H1 (cell line): ENCODE measurements around the gene KLHL29. TPM values are rescaled to one million over a fixed set of nuclear protein-coding genes. Genes with fewer than 3 reads are reported as not detected.

Experiments used
- CTCF ChIA-PET: fragments of 300-600 bp; sonication (Branson Sonifier 250); formaldehyde crosslinking; loops from one replicate; lab custom pipeline; 2021; ENCODE audit not compliant: partially characterized antibody; lab: Charles Lee
- POLR2A ChIA-PET: fragments of 300-600 bp; sonication (Branson Sonifier 250); formaldehyde crosslinking; loops from one replicate; lab custom pipeline; 2021; ENCODE audit warnings: inconsistent platforms; ENCODE audit not compliant: partially characterized antibody; lab: Charles Lee
- DNase-seq, 2 experiments: peaks; one replicate each; pipeline versions ENCODE4 v3.0.0 to v3.0.0-alpha.2; 2010 to 2022; ENCODE audit warnings: low spot score in 2 of 2, low read depth in 1 of 2, mixed read lengths in 1 of 2
- FAIRE-seq: peaks from 2 replicates; lab custom pipeline; 2011; peaks lifted over from hg19 to GRCh38; lab: Jason Lieb, UNC
- H2AFZ ChIP-seq: 2 replicates; pipeline ENCODE4 v1.8.1; 2012; ENCODE audit warnings: low read length, inconsistent platforms
- H2AK5ac ChIP-seq: 2 replicates; pipeline ENCODE4 v1.6.1; 2013; ENCODE audit warnings: low read depth, low read length
- H2BK120ac ChIP-seq: replicated peaks from 2 replicates; pipeline ENCODE3; 2013; ENCODE audit warnings: low read depth, low read length, inconsistent platforms
- H2BK12ac ChIP-seq: 2 replicates; pipeline ENCODE4 v1.6.1; 2013; ENCODE audit warnings: low read depth, low read length
- H2BK15ac ChIP-seq: 2 replicates; pipeline ENCODE4 v1.6.1; 2013; ENCODE audit warnings: low read length
- H2BK20ac ChIP-seq: 2 replicates; pipeline ENCODE4 v1.6.1; 2013; ENCODE audit warnings: low read length
- H2BK5ac ChIP-seq: 2 replicates; pipeline ENCODE4 v1.6.1; 2013; ENCODE audit warnings: low read depth, low read length
- H3K14ac ChIP-seq: 2 replicates; pipeline ENCODE4 v1.6.1; 2013; ENCODE audit warnings: inconsistent platforms; ENCODE audit not compliant: insufficient read length
- H3K18ac ChIP-seq: 2 replicates; pipeline ENCODE4 v1.6.1; 2013; ENCODE audit warnings: low read length; ENCODE audit errors: extremely low read depth
- H3K23ac ChIP-seq: 2 replicates; pipeline ENCODE4 v1.6.1; 2013; ENCODE audit warnings: inconsistent platforms; ENCODE audit not compliant: insufficient read length
- H3K23me2 ChIP-seq: 2 replicates; pipeline ENCODE4 v1.6.1; 2013; ENCODE audit warnings: low read depth, low read length
- H3K27ac ChIP-seq: 2 replicates; pipeline ENCODE4 v1.6.1; 2011; ENCODE audit warnings: low read depth, low read length, inconsistent platforms
- H3K27me3 ChIP-seq, 4 experiments: replicated peaks in 1 of 4; 1 replicate in 1 of 4; 2 replicates in 3 of 4; pipeline versions ENCODE4 v1.6.1 to v1.8.1; 2011 to 2013; ENCODE audit warnings: low read length in 3 of 4, mild to moderate bottlenecking in 3 of 4, inconsistent platforms in 2 of 4, mixed read lengths in 2 of 4, moderate library complexity in 1 of 4; ENCODE audit not compliant: control insufficient read depth in 3 of 4, insufficient read depth in 3 of 4; ENCODE audit errors: extremely low read depth in 1 of 4
- H3K36me3 ChIP-seq, 4 experiments: 2 replicates each; pipeline versions ENCODE4 v1.6.1 to v1.8.1; 2011 to 2013; ENCODE audit warnings: mild to moderate bottlenecking in 4 of 4, low read length in 3 of 4, moderate library complexity in 2 of 4, control low read depth in 1 of 4, inconsistent platforms in 1 of 4; ENCODE audit not compliant: insufficient read depth in 4 of 4, control insufficient read depth in 2 of 4
- H3K4ac ChIP-seq: replicated peaks from 2 replicates; pipeline ENCODE3; 2013; ENCODE audit warnings: low read length, low read depth, mixed read lengths, inconsistent platforms; ENCODE audit not compliant: insufficient read length
- H3K4me1 ChIP-seq, 4 experiments: replicated peaks in 1 of 4; 1 replicate in 1 of 4; 2 replicates in 3 of 4; pipeline versions ENCODE4 v1.6.1 to v1.8.1; 2011 to 2013; ENCODE audit warnings: low read length in 3 of 4, inconsistent platforms in 2 of 4, mixed read lengths in 1 of 4; ENCODE audit not compliant: insufficient read depth in 4 of 4, control insufficient read depth in 3 of 4
- H3K4me2 ChIP-seq, 2 experiments: 2 replicates each; pipeline versions ENCODE4 v1.6.1 to v1.8.1; 2011 to 2013; ENCODE audit warnings: low read depth in 2 of 2, low read length in 2 of 2, control low read depth in 1 of 2, inconsistent platforms in 1 of 2, mild to moderate bottlenecking in 1 of 2; ENCODE audit not compliant: insufficient read depth in 1 of 2
- H3K4me3 ChIP-seq, 4 experiments: fragments of 200-600, 300-600 bp in 1 of 4; sonication (generic), shearing (Covaris generic), sonication (Bioruptor Twin) in 1 of 4; 2 replicates each; pipeline versions ENCODE4 v1.5.1 to v1.8.1; 2011 to 2016; ENCODE audit warnings: low read length in 4 of 4, low read depth in 3 of 4, control low read depth in 2 of 4, inconsistent platforms in 2 of 4, mild to moderate bottlenecking in 2 of 4, mixed read lengths in 1 of 4, moderate library complexity in 1 of 4; ENCODE audit not compliant: insufficient read depth in 2 of 4; ENCODE audit errors: extremely low read depth in 1 of 4
- H3K56ac ChIP-seq: replicated peaks from 2 replicates; pipeline ENCODE3; 2013; ENCODE audit warnings: low read depth, mild to moderate bottlenecking, mixed read lengths, low read length, inconsistent platforms; ENCODE audit not compliant: insufficient read length
- H3K79me1 ChIP-seq: 2 replicates; pipeline ENCODE4 v1.6.1; 2013; ENCODE audit warnings: low read depth, low read length, control low read depth
- H3K79me2 ChIP-seq, 2 experiments: 2 replicates each; pipeline versions ENCODE4 v1.6.1 to v1.8.1; 2012 to 2013; ENCODE audit warnings: low read length in 2 of 2, mild to moderate bottlenecking in 2 of 2, inconsistent platforms in 1 of 2; ENCODE audit not compliant: insufficient read depth in 2 of 2, control insufficient read depth in 1 of 2
- H3K9ac ChIP-seq, 4 experiments: replicated peaks in 1 of 4; 1 replicate in 1 of 4; 2 replicates in 3 of 4; pipeline versions ENCODE4 v1.6.1 to v1.8.1; 2011 to 2013; ENCODE audit warnings: low read depth in 3 of 4, low read length in 3 of 4, control low read depth in 2 of 4, mild to moderate bottlenecking in 2 of 4, moderate library complexity in 2 of 4, inconsistent platforms in 1 of 4; ENCODE audit errors: extremely low read depth in 1 of 4
- H3K9me3 ChIP-seq, 2 experiments: 2 replicates each; pipeline versions ENCODE4 v1.6.1 to v1.8.1; 2012 to 2013; ENCODE audit warnings: mild to moderate bottlenecking in 2 of 2, moderate library complexity in 2 of 2, control low read depth in 1 of 2, inconsistent platforms in 1 of 2, low read depth in 1 of 2, low read length in 1 of 2, mixed read lengths in 1 of 2; ENCODE audit not compliant: insufficient read depth in 2 of 2
- H4K20me1 ChIP-seq, 2 experiments: replicated peaks in 1 of 2; 2 replicates each; pipeline versions ENCODE3 to v1.8.1; 2011 to 2013; ENCODE audit warnings: inconsistent platforms in 2 of 2, low read length in 2 of 2, mild to moderate bottlenecking in 1 of 2; ENCODE audit not compliant: insufficient read depth in 2 of 2, control insufficient read depth in 1 of 2
- H4K5ac ChIP-seq: 2 replicates; pipeline ENCODE4 v1.6.1; 2013; ENCODE audit warnings: low read length, low read depth, mixed read lengths, inconsistent platforms; ENCODE audit not compliant: insufficient read length
- H4K8ac ChIP-seq: 2 replicates; pipeline ENCODE4 v1.8.0; 2013; ENCODE audit warnings: mild to moderate bottlenecking, moderate library complexity, low read length, inconsistent platforms; ENCODE audit not compliant: insufficient read depth; ENCODE audit errors: extremely low read depth
- H4K91ac ChIP-seq: replicated peaks from 2 replicates; pipeline ENCODE3; 2013; ENCODE audit warnings: low read length, mixed read lengths, inconsistent platforms; ENCODE audit not compliant: insufficient read length
- EP300 ChIP-seq, 2 experiments: IDR thresholded peaks; 1 replicate in 1 of 2; 2 replicates in 1 of 2; pipeline ENCODE4 v1.6.1; 2011 to 2012; ENCODE audit warnings: low read depth in 2 of 2, low read length in 2 of 2, mild to moderate bottlenecking in 2 of 2, borderline replicate concordance in 1 of 2, inconsistent platforms in 1 of 2, moderate library complexity in 1 of 2
- EZH2 ChIP-seq: fragments of 200-600 bp; sonication (generic); IDR thresholded peaks from 2 replicates; pipeline ENCODE4 v1.7.1; 2012; ENCODE audit warnings: low read depth, mild to moderate bottlenecking, moderate library complexity, low read length, inconsistent platforms; ENCODE audit not compliant: severe bottlenecking
- GABPA ChIP-seq: IDR thresholded peaks from 2 replicates; pipeline ENCODE4 v1.6.1; 2011; ENCODE audit warnings: mild to moderate bottlenecking, low read length, moderate library complexity, borderline replicate concordance; ENCODE audit not compliant: insufficient read depth
- HDAC6 ChIP-seq: IDR thresholded peaks from one replicate; pipeline ENCODE4 v1.7.1; 2012; ENCODE audit warnings: low read depth, mild to moderate bottlenecking, inconsistent platforms, low read length, moderate library complexity
- KDM5A ChIP-seq: fragments of 200-600 bp; IDR thresholded peaks from 2 replicates; pipeline ENCODE4 v1.7.1; 2012; ENCODE audit warnings: mild to moderate bottlenecking, low read length, inconsistent platforms, mixed read lengths
- MAFK ChIP-seq: IDR thresholded peaks from 2 replicates; pipeline ENCODE4 v1.6.1; 2012; ENCODE audit warnings: low read depth, mild to moderate bottlenecking, improper control_type of control experiment, low read length
- SAP30 ChIP-seq: fragments of 300-600 bp; sonication (generic); IDR thresholded peaks from 2 replicates; pipeline ENCODE4 v1.7.1; 2012; ENCODE audit warnings: low read length, moderate library complexity, mild to moderate bottlenecking, inconsistent platforms; ENCODE audit not compliant: insufficient read depth, insufficient replicate concordance
- SIN3A ChIP-seq, 2 experiments: IDR thresholded peaks in 1 of 2; conservative IDR thresholded peaks in 1 of 2; 2 replicates each; pipeline ENCODE4 v1.6.1; 2011 to 2012; ENCODE audit warnings: low read length in 2 of 2, improper control_type of control experiment in 1 of 2, low read depth in 1 of 2, mild to moderate bottlenecking in 1 of 2
- SIX5 ChIP-seq: IDR thresholded peaks from 2 replicates; pipeline ENCODE4 v1.6.1; 2011; ENCODE audit warnings: mild to moderate bottlenecking, low read depth, low read length
- WGBS, 2 experiments: shearing (Covaris generic) in 1 of 2; methylation state at CpG; one replicate each; pipeline versions ENCODE4 v1.1.6 to v1.1.7; 2013 to 2015; ENCODE audit warnings: low lambda C conversion rate in 2 of 2, mixed read lengths in 2 of 2, inconsistent platforms in 1 of 2, low coverage in 1 of 2, missing lambda C conversion rate in 1 of 2; ENCODE audit not compliant: insufficient replicate concordance in 2 of 2, insufficient coverage in 1 of 2, insufficient read length in 1 of 2; ENCODE audit errors: extremely low coverage in 1 of 2, missing lambda C conversion rate in 1 of 2; 5-methylcytosine and 5-hydroxymethylcytosine counted together
- polyA plus RNA-seq, 7 experiments: library from polyadenylated mRNA; depleted of rRNA in 3 of 7; stranded (reverse) in 5 of 7; unstranded in 2 of 7; fragments of >200 nt in 5 of 7; fragments of 200-250 nt in 2 of 7; gene quantifications; 1 replicate in 5 of 7; 2 replicates in 1 of 7; 4 replicates in 1 of 7; pipeline versions ENCODE4 v1.2.1 to v1.2.3, GENCODE V29; 2011 to 2013; ENCODE audit warnings: missing spikeins in 2 of 7, mixed read lengths in 2 of 7
- total RNA-seq: library from RNA; stranded (reverse); fragmentation: NEBNext Ultra II Directional; extraction: Animal tissue kit (Norgen Biotek cat#: 25700); gene quantifications from 2 replicates; pipeline ENCODE4 v1.2.1, GENCODE V29; 2021
- TF ChIP-seq, protein P1 (sequence below): IDR thresholded peaks from 2 replicates; pipeline ENCODE4 v1.6.1; 2012; ENCODE audit warnings: inconsistent platforms

Gene KLHL29
- total and polyA plus RNA-seq, 2 of the 8 experiments (the other 6 are each of a cell fraction or from before 2014, with no cell fraction given), result 1.1 to 4.7 TPM

DNA sequence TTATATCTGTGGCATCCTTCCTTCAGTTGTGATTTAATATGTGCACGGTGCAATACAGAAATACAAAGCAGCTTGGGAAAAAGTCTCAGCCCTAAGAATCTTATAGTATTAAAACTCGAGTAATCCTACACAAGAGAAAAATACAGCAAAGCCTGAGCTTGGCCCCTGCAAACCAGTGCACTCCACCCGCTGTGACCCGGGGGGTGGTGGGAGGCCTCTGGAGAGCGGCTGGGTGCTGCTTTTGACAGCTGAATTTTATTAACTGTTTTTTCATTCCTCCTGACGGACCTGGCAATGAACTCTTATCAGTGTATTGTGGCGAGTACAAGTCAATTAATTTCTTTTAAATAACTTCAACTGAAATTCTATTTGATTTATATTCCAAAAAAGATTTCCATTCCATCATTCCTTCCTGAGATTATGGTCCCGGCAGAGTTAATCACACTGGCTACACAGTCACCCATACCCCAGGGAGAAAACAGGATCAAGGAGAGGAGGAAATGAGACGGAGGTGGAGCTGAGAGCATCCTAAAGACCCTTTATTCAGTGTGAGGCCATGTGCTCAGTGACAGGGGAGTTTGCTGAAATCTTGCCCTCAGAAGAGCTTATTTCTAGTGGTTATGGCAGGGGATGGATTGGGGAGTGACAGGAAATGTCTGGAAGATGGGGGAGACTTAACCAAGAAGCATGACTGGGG lies 124.8 kb downstream of the KLHL29 start:
- 91% methylated on average over 9 of the region's 9 CpGs; no CpG with 5 or more reads in 1 of the 2 experiments for WGBS, 2 experiments
- Histone ChIP-seq H4K5ac (no peak overlapping the region), H2BK20ac (no peak overlapping the region), H3K79me2 (no peaks in the 10 kb centered on the region), H3K18ac (no peak overlapping the region), H4K91ac (no peak overlapping the region), H3K56ac (no peak overlapping the region), H2BK12ac (no peak overlapping the region), H4K8ac (no peak overlapping the region), H3K14ac (no peak overlapping the region), H3K4me2 (no peak overlapping the region), H3K4me1 (peaks cover 0 to 2% (median 0%) of the 10 kb centered on the region in 4 experiments; a peak in 3 of 7 replicates), H3K27ac (no peak overlapping the region), H3K9ac (no peak overlapping the region), H2BK120ac (no peak overlapping the region), H3K79me1 (no peaks in the 10 kb centered on the region), H2BK5ac (no peak overlapping the region), H4K20me1 (no peaks in the 10 kb centered on the region), H3K4me3 (no peak overlapping the region), H2BK15ac (no peak overlapping the region), H3K9me3 (no peaks in the 10 kb centered on the region), H2AK5ac (no peak overlapping the region), H3K27me3 (no peaks in the 10 kb centered on the region), H3K23ac (no peak overlapping the region), H2AFZ (no peak overlapping the region), H3K36me3 (no peaks in the 10 kb centered on the region), H3K23me2 (peaks cover 2% of the 10 kb centered on the region; the same call in 1 of the 2 replicates), H3K4ac (no peak overlapping the region)
- no peak for FAIRE-seq
- TF ChIP-seq SIN3A (conservative IDR thresholded peaks at IDR 0.05 in 1 of 2, IDR thresholded peaks at IDR 0.05 in 1 of 2; ENCODE audit: low read depth in 1 of 2, low read length in 2 of 2), result no peak
- TF ChIP-seq EP300 (IDR thresholded peaks at IDR 0.05; ENCODE audit: borderline replicate concordance in 1 of 2, low read depth in 2 of 2, low read length in 2 of 2), result no peak
- TF ChIP-seq, protein P1, sequence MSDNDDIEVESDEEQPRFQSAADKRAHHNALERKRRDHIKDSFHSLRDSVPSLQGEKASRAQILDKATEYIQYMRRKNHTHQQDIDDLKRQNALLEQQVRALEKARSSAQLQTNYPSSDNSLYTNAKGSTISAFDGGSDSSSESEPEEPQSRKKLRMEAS, result no peak
- no peak for TF ChIP-seq EZH2
- TF ChIP-seq SAP30, result no peak
- no peak for TF ChIP-seq SIX5
- TF ChIP-seq HDAC6, result no peak
- TF ChIP-seq GABPA, result no peak
- TF ChIP-seq KDM5A, result no peak
- no peak for TF ChIP-seq MAFK
- POLR2A ChIA-PET, result interaction anchor here (1.0 to 1.3 kb wide), 2 partner anchors 14 to 15 kb away, joined by 3 read pairs; no protein-coding TSS in a partner anchor
- no peak for DNase-seq
- CTCF ChIA-PET, result interaction anchor here (0.8 to 3.1 kb wide), 8 partner anchors 10 to 115 kb away, joined by 3 to 9 read pairs (median 3); no protein-coding TSS in a partner anchor
